SH-SY5Y (cell line): Measurements from ENCODE around the gene COLEC12.

ENCODE experiments used
- GATA2 ChIP-seq: IDR thresholded peaks from 2 replicates; pipeline ENCODE4 v1.6.1; 2011; ENCODE audit warnings: mild to moderate bottlenecking, low read depth, low read length
- GATA3 ChIP-seq: IDR thresholded peaks from 2 replicates; pipeline ENCODE4 v1.6.1; 2011; ENCODE audit warnings: low read depth, mild to moderate bottlenecking, low read length, moderate library complexity

Gene COLEC12

GRCh38 chr18:456361-457139, 44.0 kb downstream of the COLEC12 start:
- no peak for TF ChIP-seq GATA2
- no peak for TF ChIP-seq GATA3

- TF ChIP-seq GATA2 (no peak), GATA3 (no peak)
Observed at GRCh38 chr18:453400-453799, 47.1 kb downstream of the COLEC12 start.

GRCh38 chr18:452816-453215, 47.7 kb downstream of the COLEC12 start:
- TF ChIP-seq GATA2 (no peak), GATA3 (no peak)

- TF ChIP-seq GATA2: no peak
- TF ChIP-seq GATA3: no peak
Observed at GRCh38 chr18:449374-449773, 51.1 kb downstream of the COLEC12 start.

- TF ChIP-seq GATA2: no peak
- no peak for TF ChIP-seq GATA3
Observed at GRCh38 chr18:448116-448790, 52.2 kb downstream of the COLEC12 start.

- no peak for TF ChIP-seq GATA3
- TF ChIP-seq GATA2: no peak
Observed at GRCh38 chr18:446941-447560, 53.5 kb downstream of the COLEC12 start.

- TF ChIP-seq GATA2 (no peak), GATA3 (no peak)
Observed at GRCh38 chr18:445055-445454, 55.4 kb downstream of the COLEC12 start.

- TF ChIP-seq GATA3: no peak
Observed at GRCh38 chr18:438571-438970, 61.9 kb downstream of the COLEC12 start.

GRCh38 chr18:435940-436339, 64.6 kb downstream of the COLEC12 start:
- TF ChIP-seq GATA2 (no peak), GATA3 (no peak)

GRCh38 chr18:434410-434809, 66.1 kb downstream of the COLEC12 start:
- TF ChIP-seq GATA3 (no peak), GATA2 (no peak)

- TF ChIP-seq GATA3: no peak
- TF ChIP-seq GATA2: no peak
Observed at GRCh38 chr18:433960-434359, 66.5 kb downstream of the COLEC12 start.

- TF ChIP-seq GATA2 (no peak), GATA3 (no peak)
Observed at GRCh38 chr18:433298-433697, 67.2 kb downstream of the COLEC12 start.

- TF ChIP-seq GATA3 (no peak), GATA2 (no peak)
Observed at GRCh38 chr18:432791-433190, 67.7 kb downstream of the COLEC12 start.

- no peak for TF ChIP-seq GATA3
- no peak for TF ChIP-seq GATA2
Observed at GRCh38 chr18:429030-429429, 71.5 kb downstream of the COLEC12 start.

GRCh38 chr18:427005-427404, 73.5 kb downstream of the COLEC12 start:
- TF ChIP-seq GATA2 (no peak), GATA3 (no peak)
